HL-60 (cell line): ENCODE measurements around the gene MAPK9.

Source experiments
- DNase-seq, 2 experiments: peaks; one replicate each; pipeline ENCODE4 v3.0.0-alpha.2; 2010 to 2020; ENCODE audit warnings: low read depth in 1 of 2, low spot score in 1 of 2
- H3K27ac ChIP-seq: fragments of 250-450 bp; sonication (Bioruptor Pico); replicated peaks from 2 replicates; pipeline ENCODE4 v1.5.1; 2020; ENCODE audit warnings: mild to moderate bottlenecking, moderate library complexity
- H3K27me3 ChIP-seq: fragments of 250-450 bp; sonication (Bioruptor Pico); 2 replicates; pipeline ENCODE4 v1.5.1; 2021; ENCODE audit warnings: mild to moderate bottlenecking, moderate library complexity; ENCODE audit not compliant: insufficient read depth, poor library complexity, severe bottlenecking
- H3K4me3 ChIP-seq: replicated peaks from 2 replicates; pipeline ENCODE4 v1.5.1; 2011; ENCODE audit warnings: mild to moderate bottlenecking, control low read depth, low read length; ENCODE audit not compliant: insufficient read depth
- GABPA ChIP-seq: IDR thresholded peaks from 2 replicates; pipeline ENCODE4 v1.6.1; 2012; ENCODE audit warnings: low read depth
- POLR2AphosphoS5 ChIP-seq: IDR thresholded peaks from 2 replicates; pipeline ENCODE4 v1.6.1; 2012; ENCODE audit warnings: low read depth
- SPI1 ChIP-seq: IDR thresholded peaks from 2 replicates; pipeline ENCODE4 v1.6.1; 2012; ENCODE audit warnings: low read depth, mild to moderate bottlenecking, borderline replicate concordance
- TF ChIP-seq, protein P1 (sequence below): IDR thresholded peaks from 2 replicates; pipeline ENCODE4 v1.6.1; 2012; ENCODE audit warnings: low read depth; ENCODE audit not compliant: insufficient replicate concordance
- TF ChIP-seq, protein P2 (sequence below): IDR thresholded peaks from one replicate; pipeline ENCODE4 v1.5.1; 2011; ENCODE audit warnings: low read length, control low read depth, inconsistent platforms; ENCODE audit not compliant: insufficient read depth

Gene MAPK9

DNA sequence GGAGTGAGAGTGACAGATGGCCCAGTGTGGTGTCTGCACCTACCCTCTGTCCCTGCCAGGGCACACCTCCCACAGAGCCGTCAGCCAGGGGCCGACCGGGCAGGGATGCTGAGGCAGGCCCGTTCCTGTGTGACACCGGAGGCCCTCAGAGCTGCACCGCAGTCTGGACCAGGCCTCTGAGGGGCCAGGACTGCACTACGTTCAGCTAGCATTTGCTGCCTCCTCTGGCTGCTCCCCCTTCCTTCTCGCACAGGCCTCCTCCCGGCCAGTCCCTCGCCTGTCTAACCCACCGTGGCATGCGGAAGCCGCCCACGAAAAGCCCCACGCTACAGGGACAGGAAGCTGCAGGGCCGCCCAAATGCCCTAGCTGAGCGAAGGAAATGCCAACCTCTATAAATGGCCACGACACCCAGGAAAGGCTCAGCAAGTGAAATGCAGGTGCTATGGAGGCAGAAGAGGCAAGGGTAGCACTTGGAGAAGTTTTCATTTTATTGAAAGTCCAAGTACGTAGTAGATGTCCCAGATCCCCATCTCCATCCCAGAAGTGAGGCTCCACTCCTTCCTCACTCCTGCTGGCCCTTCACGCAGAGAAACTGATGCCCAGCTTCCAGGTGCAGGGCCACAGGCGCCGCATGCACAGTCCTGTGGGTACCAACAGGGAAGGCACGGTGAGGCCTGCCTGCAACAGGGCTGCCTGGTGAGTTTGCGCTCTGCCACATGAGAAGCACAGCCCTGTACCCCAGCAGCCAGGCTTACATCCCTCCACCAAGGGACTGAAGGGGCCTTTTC is 38.7 kb downstream of the MAPK9 start:
- DNase-seq = no peak
- Histone ChIP-seq H3K27ac (no peak overlapping the region), H3K4me3 (no peak overlapping the region), H3K27me3 (no peaks in the 10 kb centered on the region)
- TF ChIP-seq, protein P1, sequence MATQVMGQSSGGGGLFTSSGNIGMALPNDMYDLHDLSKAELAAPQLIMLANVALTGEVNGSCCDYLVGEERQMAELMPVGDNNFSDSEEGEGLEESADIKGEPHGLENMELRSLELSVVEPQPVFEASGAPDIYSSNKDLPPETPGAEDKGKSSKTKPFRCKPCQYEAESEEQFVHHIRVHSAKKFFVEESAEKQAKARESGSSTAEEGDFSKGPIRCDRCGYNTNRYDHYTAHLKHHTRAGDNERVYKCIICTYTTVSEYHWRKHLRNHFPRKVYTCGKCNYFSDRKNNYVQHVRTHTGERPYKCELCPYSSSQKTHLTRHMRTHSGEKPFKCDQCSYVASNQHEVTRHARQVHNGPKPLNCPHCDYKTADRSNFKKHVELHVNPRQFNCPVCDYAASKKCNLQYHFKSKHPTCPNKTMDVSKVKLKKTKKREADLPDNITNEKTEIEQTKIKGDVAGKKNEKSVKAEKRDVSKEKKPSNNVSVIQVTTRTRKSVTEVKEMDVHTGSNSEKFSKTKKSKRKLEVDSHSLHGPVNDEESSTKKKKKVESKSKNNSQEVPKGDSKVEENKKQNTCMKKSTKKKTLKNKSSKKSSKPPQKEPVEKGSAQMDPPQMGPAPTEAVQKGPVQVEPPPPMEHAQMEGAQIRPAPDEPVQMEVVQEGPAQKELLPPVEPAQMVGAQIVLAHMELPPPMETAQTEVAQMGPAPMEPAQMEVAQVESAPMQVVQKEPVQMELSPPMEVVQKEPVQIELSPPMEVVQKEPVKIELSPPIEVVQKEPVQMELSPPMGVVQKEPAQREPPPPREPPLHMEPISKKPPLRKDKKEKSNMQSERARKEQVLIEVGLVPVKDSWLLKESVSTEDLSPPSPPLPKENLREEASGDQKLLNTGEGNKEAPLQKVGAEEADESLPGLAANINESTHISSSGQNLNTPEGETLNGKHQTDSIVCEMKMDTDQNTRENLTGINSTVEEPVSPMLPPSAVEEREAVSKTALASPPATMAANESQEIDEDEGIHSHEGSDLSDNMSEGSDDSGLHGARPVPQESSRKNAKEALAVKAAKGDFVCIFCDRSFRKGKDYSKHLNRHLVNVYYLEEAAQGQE = no peak
- TF ChIP-seq, protein P2, sequence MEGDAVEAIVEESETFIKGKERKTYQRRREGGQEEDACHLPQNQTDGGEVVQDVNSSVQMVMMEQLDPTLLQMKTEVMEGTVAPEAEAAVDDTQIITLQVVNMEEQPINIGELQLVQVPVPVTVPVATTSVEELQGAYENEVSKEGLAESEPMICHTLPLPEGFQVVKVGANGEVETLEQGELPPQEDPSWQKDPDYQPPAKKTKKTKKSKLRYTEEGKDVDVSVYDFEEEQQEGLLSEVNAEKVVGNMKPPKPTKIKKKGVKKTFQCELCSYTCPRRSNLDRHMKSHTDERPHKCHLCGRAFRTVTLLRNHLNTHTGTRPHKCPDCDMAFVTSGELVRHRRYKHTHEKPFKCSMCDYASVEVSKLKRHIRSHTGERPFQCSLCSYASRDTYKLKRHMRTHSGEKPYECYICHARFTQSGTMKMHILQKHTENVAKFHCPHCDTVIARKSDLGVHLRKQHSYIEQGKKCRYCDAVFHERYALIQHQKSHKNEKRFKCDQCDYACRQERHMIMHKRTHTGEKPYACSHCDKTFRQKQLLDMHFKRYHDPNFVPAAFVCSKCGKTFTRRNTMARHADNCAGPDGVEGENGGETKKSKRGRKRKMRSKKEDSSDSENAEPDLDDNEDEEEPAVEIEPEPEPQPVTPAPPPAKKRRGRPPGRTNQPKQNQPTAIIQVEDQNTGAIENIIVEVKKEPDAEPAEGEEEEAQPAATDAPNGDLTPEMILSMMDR = no peak
- no peak for TF ChIP-seq POLR2AphosphoS5
- no peak for TF ChIP-seq GABPA
- no peak for TF ChIP-seq SPI1

DNA sequence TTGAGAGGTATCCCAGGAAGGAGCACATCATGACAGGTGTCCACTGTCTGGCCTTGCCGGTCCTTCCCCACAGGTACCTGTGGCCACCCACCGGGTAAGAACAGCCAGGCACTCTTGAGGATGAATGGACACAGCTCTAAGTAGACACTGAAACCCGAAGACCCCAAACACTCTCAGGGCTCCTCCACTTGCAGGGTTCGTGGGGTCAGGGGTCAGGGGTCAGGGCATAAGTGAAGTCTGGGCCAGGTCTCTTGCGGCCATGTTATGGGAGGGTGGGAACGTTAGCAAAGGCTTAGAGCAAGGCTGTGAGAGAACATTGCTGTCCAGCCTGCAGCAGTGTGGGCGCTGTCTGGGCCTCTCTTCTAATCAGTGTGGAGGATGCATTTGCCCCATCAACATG is 40.0 kb downstream of the MAPK9 start:
- no peaks in the 10 kb centered on the region for H3K27me3 ChIP-seq
- TF ChIP-seq GABPA (no peak), SPI1 (no peak), POLR2AphosphoS5 (no peak)
- TF ChIP-seq, protein P2 = no peak
- TF ChIP-seq, protein P1 = no peak
- no peak overlapping the region for H3K4me3 ChIP-seq
- no peak for DNase-seq
- no peak overlapping the region for H3K27ac ChIP-seq

DNA sequence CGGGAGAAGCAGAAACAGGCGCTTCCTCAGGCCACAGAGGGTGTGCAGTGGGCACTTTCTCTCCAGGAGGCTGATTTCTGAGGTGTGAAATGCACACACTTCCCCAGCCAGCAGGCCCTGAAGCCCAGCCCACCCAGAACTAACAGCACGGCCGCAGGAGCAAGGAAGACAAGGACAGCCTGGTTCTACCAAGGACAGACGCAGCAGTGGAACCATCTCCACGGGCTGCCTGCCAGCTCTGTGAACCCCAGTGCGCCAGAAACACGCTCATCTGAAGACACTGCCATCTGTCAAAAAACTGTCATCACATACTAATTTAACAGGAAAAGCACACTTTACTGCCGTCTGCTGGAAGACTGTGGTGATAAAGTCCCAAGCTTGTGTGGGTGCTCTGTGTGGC is 40.7 kb downstream of the MAPK9 start:
- Histone ChIP-seq H3K27ac (peak overlapping the region; percentile 40), H3K27me3 (no peaks in the 10 kb centered on the region), H3K4me3 (no peak overlapping the region)
- TF ChIP-seq GABPA (no peak), POLR2AphosphoS5 (no peak), SPI1 (no peak)
- TF ChIP-seq, protein P2 = no peak
- TF ChIP-seq, protein P1 = no peak
- DNase-seq = no peak
